ENCODE measurements around the gene HAAO.
"Not testable (repeated sequence)": the region's sequence is repeated elsewhere in the genome, so short reads cannot be mapped to it uniquely, and the experiment has no call there.

Gene HAAO

DNA sequence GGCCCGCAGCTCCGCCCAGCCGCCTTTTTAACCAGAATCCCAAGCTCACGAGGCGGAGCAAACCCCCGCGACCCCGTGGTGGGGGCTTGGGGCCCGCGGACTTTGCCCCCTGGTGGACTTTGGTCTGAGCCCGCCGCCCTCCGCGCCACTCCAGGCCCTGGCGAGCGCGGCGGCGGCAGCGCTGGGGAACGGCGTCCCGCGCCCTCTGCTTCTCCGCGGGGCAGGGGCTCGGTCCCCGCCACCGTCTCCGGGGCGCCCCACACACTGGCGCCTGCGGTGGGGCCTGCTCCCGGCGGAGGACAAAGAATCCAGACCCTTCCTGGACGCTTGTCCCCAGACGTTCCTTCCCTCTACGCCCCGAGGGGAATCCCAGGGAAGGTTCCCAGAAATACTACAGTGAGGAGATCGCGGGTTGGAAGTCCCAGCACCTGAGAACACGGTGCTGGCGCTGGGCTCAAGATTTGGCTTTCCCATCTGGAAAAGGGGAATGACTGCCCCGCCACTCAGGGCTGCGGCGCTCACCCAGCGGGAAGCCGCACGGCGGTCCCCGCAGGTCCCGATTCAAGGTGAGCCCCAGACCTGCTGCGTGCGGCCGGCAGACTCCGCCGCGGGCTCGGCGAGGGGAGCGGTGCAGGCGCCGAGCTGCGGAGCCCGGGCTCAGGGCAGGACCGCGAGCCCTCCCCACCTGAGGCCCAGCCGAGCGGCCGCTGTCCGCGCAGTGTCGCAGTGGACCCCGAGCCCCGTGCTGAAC lies at the start of gene HAAO:
Gene HAAO, minus strand, starts transcription at position 1 of the 751 bp plus-strand sequence. CDS start 47 bp downstream, outside the sequence.
- no peak for DNase-seq (ENCODE audit: low read depth in 3 of 3, low spot score in 1 of 3)

DNA sequence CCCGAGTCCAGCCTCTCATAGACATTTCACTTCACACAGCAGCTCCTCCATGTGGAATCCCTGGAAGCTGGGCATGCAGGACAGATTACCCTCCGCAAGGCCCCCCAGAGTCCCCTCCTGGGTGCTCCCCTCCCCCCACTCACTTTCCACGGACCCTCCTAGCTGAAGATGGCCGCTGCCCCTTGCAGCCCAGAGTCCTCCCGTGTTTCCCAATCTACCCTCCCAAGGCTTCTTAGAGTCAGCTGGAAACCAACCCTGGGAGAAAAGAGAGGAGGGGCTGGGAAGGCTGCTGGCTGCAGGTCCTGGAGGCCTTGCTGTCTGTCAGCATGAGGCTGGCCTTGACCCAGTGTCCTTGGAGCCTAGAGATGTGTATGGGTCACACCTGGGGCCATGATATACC lies 49.0 kb upstream of the HAAO start:
- no peak for DNase-seq (ENCODE audit: low read depth in 3 of 3, low spot score in 1 of 3)

DNA sequence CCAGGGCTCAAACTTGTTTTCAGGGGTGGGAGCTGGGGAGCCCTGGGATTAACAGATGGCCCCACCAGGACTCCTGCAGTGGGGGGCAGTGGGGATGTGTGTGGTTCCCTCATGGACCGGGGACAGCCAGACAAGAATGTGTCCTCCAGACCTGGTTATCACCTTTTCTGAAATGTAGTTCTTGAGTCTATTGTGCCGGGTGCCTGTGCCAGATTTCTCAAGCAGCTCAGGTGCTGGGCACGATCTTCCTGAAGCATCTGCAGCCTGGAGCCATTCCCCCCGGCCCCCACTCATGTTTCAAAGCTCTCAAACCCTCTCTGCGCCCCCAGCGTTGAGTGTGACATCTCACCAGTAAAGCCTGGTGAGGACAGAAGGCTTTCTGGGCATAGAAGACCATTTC lies 48.4 kb upstream of the HAAO start:
- DNase-seq (ENCODE audit: low read depth in 3 of 3, low spot score in 1 of 3): no peak

DNA sequence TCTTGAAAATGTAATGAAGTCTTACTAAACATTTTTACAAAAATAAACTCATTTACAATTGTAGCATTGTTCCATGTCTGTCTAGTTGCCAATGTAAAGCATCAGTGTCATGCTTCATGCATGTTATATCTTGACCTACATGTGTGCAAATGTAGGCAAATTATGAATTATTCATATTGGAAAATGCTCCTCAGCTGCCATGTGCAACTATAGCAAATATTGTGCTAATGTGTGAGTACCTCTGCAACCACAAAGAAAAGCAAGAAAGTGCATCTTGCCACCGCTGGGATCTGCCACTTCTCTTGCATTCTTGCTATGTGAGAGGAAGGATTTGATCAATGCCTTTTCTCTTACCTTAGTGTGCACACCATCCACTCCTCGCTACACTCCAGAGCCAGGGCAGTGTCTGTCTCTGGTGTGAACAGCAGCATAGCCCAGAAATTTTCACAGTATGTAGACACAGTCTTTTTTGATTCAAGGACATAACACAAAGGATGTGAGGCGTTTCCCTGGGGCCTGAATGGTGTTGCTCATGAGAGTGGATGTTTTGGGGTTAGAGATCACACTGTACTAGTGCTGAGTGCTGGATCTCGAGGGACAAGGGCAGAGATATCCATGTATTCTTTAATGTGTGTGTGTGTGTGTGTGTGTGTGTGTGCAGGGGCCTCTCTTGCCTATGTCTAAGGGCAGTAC lies 47.6 kb upstream of the HAAO start:
- DNase-seq (ENCODE audit: low read depth in 3 of 3, low spot score in 1 of 3): no peak

DNA sequence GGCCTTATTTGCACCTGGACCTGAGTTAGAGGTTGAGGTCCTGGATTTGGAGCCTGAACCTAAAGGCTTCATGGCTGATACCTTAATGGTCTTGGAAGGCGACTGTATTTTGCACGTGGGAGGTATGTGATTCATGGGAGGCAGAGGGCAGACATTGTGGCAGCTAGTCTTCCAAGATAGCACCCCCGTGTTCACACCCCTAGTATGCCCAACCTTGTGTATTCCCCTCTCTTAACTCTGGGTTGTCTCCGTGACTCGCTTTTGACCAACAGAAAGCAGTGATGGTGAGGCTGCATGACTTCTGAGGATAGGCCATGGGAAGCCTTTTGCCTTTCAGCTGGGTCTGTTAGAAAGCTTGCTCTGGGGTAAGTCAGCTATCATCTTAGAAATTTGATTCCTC lies 45.8 kb upstream of the HAAO start:
- no peak for DNase-seq (ENCODE audit: low read depth in 3 of 3, low spot score in 1 of 3)

DNA sequence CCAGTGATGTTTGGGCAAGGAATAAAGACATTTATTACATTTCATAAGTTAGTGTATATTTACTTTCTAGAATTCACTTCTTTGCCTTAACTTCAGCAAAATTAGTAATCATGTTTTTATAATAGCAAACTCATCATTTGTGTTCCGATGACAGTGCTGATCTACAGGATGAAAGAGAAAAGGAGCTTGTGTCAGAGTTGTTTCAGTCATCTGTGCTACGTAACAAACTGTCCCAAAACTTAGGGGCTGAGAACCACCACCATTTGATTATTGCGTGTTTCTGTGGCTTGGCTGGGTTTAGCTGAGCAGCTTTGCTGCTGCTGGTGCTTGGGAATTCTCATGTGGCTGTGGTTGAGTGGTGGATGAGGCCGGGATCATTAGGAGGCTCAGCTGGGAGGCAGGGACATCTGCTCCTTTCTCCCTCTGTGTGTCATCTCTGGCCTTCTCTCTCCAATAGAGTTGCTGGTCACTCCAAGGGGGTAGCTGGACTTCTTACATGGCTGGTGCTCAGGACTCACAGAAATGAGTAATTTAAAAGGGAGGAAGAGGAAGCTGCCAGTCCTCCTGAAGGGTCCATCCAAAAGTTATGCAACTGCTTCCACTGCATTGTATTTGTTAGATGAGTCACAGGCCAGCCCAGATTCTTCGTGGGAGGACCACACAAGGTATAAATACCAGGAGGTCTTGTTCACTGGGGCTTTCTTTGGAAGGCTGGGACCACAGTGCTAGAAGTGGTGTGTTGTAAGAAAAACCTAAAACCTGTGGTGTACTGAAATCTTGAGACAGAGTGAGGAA lies 43.4 kb upstream of the HAAO start:
- no peak for DNase-seq (ENCODE audit: low read depth in 3 of 3, low spot score in 1 of 3)

DNA sequence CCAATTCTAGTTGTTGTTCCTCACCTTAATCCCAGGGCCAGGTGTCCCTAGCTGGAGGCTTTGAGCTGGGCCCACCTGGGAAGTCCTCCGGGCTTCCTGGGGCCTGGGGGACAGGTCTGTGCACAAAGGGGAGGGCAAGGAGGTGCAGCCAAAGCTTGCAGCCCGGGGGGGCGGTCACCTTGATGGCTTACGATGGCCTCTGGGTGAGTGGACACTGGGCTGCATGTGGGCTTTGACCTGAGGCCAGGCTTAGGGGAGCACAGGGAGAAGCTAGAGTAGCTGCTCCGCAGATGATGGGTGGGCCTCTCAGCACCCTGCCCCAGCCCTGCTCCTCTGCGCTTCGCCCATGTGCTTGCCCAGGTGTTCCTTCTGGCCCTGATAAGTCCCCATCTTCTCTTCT lies 41.8 kb upstream of the HAAO start:
- DNase-seq (ENCODE audit: low read depth in 3 of 3, low spot score in 1 of 3): no peak

DNA sequence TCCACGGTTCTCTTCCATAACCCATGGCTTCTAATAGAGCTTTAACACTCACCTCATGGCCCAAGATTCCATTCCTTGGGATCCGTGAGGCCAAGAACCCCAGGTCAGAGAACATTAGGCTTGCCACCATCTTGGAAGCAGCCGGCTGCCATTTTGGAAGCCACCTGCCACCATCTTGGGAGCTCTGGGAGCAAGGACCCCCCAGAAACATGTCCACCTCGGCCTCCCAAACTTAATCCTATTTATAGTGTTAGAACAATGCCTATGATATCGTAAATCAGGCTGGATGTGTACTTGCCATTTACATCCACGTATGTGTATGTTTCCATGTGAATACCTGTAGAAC lies 39.9 kb upstream of the HAAO start:
- DNase-seq (ENCODE audit: low read depth in 3 of 3, low spot score in 1 of 3): no peak

DNA sequence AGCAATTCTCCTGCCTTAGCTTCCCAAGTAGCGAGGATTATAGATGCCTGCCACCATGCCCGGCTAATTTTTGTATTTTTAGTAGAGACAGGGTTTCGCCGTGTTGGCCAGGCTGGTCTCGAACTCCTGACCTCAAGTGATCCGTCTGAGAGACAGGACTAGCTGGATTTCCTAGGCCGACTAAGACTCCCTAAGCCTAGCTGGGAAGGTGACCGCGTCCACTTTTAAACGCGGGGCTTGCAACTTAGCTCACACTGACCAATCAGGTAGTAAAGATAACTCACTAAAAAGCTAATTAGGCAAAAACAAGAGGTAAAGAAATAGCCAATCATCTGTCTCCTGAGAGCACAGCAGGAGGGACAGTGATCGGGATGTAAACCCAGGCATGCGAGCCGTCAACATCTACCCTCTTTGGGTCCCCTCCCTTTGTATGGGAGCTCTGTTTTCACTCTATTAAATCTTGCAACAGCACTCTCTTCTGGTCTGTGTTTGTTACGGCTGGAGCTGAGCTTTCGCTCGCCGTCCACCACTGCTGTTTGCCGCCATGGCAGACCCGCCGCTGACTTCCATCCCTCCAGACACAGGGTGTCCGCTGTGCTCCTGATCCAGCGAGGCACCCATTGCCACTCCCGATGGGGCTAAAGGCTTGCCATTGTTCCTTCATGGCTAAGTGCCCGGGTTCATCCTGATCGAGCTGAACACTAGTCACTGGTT lies 39.3 kb upstream of the HAAO start:
- DNase-seq (ENCODE audit: low read depth in 3 of 3, low spot score in 1 of 3): not testable (repeated sequence)

DNA sequence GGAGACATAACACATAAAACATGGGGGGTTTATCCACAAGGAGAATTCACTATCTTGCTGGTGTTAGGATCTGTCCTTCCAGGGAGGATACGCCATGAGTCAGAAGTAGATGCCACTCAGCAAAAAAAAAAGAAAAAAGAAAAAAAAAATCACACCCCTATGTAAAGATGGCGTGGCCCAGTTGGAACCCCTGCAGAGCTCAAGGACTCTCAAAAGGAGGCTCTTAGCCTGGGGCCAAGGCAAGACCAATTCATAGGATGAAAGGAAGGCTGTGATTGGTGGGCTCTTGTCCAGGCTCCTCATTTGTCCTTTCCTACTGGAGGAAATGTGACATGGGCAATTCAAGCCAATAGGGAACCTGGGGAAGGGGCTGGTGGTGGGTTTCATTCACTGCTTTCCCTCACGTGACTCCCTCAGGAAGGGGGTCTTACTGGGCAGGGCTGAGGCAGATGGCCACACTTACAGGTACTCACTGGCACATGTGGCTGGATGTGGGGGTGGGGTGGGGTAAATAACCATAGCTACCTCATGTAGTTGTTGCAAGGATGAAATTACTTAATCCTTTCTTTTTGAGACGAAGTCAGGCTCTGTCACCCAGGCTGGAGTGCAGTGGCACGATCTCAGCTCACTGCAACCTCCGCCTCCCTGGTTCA lies 38.7 kb upstream of the HAAO start:
- no peak for DNase-seq (ENCODE audit: low read depth in 3 of 3, low spot score in 1 of 3)

DNA sequence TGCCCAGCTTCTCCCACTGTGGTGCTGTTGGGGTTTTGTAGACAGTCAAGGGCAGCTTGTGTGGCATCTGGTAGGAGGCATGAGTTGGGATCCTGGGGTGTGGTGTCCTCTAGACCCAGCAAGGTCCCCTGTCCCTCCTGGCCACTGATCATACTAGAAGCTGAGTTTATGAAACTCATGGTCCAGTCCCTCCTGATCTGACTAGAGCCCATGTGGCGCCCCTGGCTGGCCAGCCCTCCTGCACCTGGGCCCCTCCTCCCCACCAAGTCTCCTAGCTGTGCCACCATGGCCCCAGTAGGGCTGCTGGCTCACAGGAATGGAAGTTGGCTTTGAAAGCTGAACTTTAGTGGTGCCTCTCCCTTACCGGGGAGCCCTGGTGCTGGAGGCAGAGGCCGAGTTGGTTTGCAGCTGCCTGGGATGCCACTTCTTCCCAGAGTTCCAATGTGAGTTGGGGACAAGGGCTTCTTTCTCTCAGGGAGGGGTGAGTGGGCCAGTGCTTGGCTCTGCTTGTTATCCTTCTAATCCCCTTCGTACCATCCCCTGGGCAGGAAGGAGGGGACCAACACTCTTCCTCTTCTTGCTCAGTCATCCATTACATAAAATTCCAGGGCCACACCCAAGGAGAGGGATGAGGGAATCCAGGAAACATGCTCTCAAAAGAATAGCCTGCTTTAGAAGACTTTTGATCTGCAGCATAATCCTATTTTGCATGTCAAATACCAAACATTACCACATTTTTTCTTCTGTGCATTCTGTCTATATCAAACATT lies 37.5 kb upstream of the HAAO start:
- no peak for DNase-seq (ENCODE audit: low read depth in 3 of 3, low spot score in 1 of 3)

DNA sequence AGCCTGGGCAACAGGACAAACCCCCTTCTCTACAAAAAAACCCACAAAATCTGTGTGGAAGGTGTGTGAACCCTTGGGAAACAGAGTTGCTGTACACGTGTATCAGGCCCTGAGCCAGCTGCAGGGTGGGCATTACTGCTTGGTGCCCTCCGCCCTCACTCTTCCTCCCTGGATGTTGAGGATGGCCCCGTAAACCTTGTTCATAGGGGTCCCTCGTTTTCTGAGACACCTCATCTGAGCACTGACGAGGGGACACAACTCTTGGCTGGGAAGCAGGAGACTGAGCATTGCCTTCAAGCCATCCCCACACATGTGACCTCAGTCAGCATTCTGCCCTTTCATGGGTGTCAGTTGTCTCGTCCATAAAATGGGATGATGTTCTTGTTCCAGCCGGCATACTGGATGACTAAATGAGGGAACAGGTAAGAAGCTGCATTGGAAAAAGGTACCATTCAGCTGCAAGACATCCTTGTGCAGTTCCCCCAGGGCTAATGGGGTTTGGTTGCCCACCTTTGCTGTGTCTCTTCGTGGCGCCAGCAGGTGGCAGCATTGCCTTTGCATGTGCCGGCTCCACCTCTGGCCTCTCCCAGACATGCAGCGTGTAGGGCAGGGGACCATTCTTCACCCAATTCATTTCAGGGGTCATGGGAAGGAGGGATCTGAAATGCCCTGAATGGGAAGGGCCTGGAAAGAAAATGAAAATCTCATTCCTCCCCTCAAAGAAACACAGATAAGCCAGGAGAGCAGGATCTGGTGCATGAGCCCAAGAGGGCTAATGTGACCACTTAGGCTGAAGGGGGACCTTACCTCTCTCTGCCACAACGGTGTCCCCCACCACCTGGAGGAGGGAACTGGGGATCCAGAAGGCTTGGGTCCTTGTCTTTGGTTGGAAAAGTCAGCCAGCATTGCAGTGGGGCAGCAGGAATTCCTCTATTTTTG lies 36.4 kb upstream of the HAAO start:
- peak; percentile 21 to 49 (median 29) for DNase-seq (ENCODE audit: low read depth in 3 of 3, low spot score in 1 of 3)

DNA sequence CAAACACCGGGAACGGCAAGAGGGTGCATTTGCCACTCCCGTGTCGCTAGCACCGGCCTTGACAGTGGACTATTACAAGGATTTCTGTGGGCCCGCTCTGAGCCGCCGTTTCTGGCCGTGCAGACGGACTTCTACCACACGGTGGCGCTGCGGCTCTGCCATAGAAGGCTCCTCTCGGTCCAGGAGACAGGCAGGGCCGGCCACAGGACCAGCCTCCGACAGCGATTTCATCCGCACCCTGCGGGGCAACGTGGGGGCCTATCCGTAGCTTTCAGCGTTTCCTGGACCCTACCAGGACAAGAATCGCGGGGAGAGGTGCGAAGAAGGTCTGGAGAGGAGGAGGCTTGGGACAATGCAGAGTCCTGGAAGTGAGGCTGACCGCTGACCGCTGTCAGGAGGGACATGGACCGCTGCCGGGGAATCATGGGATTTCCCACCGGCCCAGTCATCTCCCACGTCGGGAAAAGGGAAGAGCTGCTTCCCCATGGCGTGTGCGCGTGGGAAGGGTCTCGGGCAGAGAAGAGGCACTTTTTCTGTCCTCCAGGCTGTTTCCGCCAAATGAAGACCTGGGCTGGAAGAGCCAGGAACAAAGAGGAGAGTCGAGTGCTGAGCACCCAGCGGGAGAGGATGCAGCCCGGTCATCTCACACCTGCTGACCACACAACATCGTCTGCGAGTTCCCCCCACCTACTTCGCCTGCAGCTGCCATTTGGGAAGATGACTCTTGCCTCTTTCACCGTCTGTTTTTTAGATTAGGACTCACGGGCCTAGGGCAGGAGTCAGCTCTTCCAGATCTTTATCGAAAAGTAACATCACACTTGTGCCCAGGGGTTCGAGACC lies 35.5 kb upstream of the HAAO start:
- DNase-seq (ENCODE audit: low read depth in 3 of 3, low spot score in 1 of 3): peak; percentile 21 to 76 (median 57)

DNA sequence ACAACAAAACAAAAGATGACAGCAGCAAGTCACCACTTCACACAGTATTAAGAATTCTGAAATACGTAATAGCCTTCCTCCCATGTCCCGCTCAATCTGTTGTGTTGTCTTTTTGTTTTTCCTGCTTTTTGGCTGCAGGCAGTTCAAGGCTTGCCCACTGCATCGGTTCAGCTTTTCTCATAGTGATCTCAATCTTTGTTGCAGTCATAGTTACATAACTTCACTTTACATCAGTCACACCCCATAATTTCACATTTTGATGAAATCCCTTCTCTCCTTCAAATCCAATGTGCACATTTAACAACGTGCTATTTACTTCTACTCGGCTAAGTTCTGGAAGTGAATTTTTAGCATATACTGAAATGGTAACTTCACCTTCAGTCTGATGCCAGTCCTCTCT lies 33.8 kb upstream of the HAAO start:
- DNase-seq (ENCODE audit: low read depth in 3 of 3, low spot score in 1 of 3): no peak

DNA sequence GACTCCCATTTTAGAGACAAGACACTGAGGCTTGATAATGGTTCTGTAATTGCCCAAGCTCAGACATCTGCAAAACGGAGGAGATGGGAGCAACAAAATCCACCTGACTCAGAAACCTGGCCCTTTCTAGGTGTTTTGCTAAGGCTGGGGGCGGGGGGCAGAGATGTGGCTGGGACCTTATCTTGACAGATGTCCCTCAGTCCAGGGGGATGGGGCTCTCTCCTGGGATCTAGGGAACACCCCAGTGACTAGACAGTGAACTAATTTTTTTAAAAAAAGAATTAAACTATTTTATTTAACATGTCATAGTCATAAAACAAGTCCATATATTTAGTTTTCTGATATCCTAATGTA lies 32.0 kb upstream of the HAAO start:
- no peak for DNase-seq (ENCODE audit: low read depth in 3 of 3, low spot score in 1 of 3)

DNA sequence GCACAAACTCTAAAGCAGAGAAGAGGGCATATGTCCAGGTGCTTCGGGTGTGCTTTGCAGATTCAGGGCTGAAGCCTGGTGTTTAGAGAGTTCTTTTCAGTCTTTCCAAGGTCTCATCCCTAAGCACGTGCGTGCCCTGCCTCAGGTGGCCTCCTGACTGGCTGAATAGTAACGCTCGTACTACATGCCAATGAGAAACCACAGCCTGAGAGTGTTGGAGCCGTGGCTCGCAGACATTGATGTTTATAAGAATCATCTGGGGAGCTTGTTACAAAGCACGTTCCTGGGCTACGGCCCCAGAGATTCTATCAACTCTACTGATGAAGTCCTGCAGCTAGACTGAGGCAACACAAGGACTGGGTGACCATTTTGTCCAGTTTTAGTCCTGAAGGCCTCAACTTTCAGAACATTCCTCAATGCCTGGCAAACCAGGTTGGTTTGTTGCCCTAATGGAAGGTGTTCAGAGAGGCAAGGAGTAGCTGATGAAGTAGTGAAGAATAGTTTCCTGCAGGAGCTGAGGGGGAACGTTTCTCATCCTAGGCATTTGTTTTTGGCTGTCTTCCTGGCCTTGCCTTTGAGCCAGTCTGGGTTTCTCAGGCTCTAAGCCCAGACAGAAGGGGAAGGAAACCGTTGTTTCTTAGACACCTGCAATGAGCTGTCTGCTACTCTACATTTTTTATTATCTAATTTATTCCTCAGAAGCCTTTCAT lies 31.5 kb upstream of the HAAO start:
- no peak for DNase-seq (ENCODE audit: low read depth in 3 of 3, low spot score in 1 of 3)

DNA sequence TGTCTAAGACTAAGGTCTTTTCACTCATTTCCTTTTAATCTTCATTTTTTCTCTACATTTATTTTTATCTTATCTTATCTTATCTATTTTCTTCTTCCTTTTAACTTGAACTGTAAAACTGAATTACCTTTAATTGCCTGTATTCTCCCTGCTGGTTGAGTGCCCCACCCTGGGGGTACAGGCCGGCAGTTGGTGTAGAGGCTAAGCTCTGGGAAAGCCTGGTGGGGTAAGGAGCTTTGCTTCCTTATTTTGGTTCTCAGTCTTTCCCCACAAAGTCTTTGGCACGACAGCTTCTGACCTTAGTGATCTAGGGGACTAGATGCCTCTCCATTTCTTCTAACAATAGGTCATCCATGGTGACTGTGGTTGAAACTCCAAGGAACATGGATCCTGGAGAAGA lies 26.8 kb upstream of the HAAO start:
- no peak for DNase-seq (ENCODE audit: low read depth in 3 of 3, low spot score in 1 of 3)

DNA sequence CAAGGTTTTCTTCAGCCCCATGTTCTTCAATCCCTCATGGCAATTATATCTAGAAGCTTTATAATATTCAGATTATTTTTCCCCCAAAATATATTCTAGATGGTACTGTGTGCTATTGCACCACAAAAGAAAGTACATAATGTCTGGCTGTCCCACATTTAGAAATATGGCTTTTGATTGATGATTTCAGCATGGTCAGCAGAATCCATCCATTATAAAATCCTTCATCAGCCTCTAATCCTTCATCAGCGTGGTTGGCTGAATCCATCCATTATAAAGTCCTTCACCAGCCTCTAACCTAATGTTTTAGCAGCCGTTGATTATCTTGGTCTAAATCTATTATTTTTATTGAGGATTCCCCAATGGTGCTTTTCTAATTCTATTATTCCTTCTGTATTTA lies 23.3 kb upstream of the HAAO start:
- DNase-seq (ENCODE audit: low read depth in 3 of 3, low spot score in 1 of 3): no peak

All from stimulated activated CD4-positive, alpha-beta T cell treated with anti-CD3 and anti-CD28 coated beads, TNF-alpha, amount 100 ng/mL, for 1 hour (primary cell).